ENCODE data around the gene PRKAG1.
A peak's percentile ranks its signal among the peaks of the same experiment; 100 is the strongest.

PRKAG1 gene

DNA sequence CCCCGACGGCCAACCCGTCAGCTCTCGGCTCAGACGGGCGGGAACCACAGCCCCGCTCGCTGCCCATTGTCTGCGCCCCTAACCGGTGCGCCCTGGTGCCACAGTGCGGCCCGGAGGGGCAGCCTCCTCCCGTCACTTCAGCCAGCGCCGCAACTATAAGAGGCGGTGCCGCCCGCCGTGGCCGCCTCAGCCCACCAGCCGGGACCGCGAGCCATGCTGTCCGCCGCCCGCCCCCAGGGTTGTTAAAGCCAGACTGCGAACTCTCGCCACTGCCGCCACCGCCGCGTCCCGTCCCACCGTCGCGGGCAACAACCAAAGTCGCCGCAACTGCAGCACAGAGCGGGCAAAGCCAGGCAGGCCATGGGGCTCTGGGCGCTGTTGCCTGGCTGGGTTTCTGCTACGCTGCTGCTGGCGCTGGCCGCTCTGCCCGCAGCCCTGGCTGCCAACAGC lies 40.3 kb downstream of the PRKAG1 start, which contains the start of gene WNT1:
WNT1 (plus strand) TSS at position 32 of the 450 bp plus-strand sequence; CDS start at position 361, 329 bp downstream.
- TF ChIP-seq, protein P1, sequence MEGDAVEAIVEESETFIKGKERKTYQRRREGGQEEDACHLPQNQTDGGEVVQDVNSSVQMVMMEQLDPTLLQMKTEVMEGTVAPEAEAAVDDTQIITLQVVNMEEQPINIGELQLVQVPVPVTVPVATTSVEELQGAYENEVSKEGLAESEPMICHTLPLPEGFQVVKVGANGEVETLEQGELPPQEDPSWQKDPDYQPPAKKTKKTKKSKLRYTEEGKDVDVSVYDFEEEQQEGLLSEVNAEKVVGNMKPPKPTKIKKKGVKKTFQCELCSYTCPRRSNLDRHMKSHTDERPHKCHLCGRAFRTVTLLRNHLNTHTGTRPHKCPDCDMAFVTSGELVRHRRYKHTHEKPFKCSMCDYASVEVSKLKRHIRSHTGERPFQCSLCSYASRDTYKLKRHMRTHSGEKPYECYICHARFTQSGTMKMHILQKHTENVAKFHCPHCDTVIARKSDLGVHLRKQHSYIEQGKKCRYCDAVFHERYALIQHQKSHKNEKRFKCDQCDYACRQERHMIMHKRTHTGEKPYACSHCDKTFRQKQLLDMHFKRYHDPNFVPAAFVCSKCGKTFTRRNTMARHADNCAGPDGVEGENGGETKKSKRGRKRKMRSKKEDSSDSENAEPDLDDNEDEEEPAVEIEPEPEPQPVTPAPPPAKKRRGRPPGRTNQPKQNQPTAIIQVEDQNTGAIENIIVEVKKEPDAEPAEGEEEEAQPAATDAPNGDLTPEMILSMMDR (IDR thresholded peaks at IDR 0.05; ENCODE audit: insufficient read depth, low read depth, low read length, missing control alignments), result no peak
- no peak for DNase-seq (ENCODE audit: low read depth)
- peak within 1 kb of the TSS; percentile 54 for H3K4me3 ChIP-seq (ENCODE audit: low read depth, low read length)

DNA sequence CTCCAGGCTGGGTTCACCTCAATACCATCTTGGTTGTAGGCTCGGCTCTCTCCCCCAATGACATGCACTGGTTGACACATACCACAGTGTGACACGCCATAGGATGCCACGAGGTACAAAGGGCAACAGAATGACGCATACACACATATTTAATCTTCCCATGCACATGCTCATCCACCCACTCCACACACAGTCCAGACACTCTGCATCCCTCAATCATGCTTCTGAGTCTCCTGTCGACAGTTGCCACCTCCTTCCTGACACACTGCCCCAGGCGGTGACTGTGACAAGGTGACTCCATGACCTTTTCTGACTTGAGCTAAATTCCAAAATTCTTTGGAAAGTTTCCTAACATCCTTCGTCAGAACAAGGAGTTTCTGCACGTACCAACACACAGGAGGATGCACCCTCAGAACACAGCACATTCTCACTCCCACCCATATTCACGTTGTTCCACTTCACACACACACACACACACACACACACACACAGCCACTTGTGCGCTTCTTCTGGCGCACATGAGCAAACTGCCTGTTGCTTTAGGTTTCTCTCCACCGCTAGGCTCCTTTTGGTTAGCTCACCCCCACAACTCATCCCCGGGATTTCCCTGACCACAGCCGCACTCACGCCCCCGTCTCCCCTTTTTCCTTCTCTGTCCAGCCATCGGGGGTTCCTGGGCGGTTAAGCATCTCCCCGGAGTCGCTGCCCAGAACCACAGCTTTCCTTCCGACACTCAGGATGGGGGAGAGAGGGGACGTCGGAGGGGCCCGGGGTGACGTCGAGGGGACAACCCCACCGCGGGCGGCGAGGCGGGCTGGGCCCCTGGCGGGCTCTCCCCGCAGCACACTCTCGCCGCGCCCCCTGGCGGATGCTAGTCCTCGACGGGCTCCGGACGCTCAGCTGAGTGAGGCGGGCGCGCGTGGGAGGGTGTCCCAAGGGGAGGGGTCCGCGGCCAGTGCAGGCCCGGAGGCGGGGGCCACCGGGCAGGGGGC lies 41.0 kb downstream of the PRKAG1 start:
- TF ChIP-seq, protein P1 (IDR thresholded peaks at IDR 0.05; ENCODE audit: insufficient read depth, low read depth, low read length, missing control alignments), result peak; percentile 87
- peak; percentile 70 for DNase-seq (ENCODE audit: low read depth)
- peak overlapping the region; percentile 20 for H3K4me3 ChIP-seq (ENCODE audit: low read depth, low read length)

DNA sequence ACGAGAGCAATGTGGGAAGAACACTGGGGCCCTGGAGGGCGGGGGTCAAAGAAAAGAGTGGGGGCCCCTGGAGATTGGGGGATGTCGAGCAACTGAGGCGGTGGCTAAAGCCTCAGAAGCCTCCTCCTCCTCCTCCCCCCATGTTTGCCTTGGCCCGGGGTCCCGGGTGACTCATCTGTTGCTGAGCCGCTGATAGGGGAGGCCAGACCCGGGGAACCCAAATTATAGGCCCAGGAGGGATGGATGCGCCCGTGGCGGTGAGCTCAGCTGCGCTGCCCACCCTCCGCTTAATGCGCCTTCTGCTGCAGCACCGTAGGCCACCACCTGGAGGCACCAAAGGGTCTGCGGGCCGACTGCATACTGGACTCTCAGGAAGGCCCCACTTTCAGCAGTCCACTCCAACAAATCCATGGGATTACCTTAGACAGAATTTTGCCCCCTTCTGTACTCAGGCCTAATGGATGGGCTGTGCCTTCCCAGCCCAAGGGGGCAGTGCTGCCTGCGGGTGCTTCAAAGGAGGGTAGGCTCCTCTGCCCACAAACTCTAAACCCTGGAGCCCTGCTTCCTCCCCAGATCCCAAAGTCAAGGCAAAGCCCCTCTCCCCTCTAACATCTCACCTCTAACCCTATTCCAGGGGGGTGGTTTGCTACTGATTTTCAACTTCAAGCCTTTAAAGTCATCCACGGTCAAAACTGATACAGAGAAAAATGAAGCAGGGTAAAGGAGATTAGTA lies 44.5 kb downstream of the PRKAG1 start:
- H3K4me3 ChIP-seq (ENCODE audit: low read depth, low read length), result no peak overlapping the region
- TF ChIP-seq, protein P1 (IDR thresholded peaks at IDR 0.05; ENCODE audit: insufficient read depth, low read depth, low read length, missing control alignments), result peak; percentile 65
- DNase-seq (ENCODE audit: low read depth), result no peak

DNA sequence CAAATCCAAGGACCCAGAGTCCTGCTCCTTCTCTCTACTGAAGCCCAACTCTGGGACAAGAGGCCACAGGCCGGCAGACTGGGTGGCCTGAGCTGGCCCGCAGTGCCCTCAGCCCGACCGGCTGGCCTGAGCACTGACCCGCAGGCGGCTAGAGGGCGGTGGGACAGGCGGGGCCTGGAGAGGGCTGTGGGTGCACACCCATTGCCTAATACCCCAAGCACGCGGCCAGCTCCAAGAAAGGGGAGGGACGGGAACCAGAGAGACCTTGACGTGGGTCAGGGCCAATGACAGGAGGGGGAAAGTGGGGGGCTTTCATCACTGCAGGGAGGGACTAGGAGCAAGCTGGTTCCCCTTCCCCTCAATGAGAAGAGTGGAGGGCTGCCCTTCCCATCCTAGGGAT lies 45.0 kb downstream of the PRKAG1 start:
- TF ChIP-seq, protein P1 (IDR thresholded peaks at IDR 0.05; ENCODE audit: insufficient read depth, low read depth, low read length, missing control alignments), result no peak
- no peak overlapping the region for H3K4me3 ChIP-seq (ENCODE audit: low read depth, low read length)
- no peak for DNase-seq (ENCODE audit: low read depth)

DNA sequence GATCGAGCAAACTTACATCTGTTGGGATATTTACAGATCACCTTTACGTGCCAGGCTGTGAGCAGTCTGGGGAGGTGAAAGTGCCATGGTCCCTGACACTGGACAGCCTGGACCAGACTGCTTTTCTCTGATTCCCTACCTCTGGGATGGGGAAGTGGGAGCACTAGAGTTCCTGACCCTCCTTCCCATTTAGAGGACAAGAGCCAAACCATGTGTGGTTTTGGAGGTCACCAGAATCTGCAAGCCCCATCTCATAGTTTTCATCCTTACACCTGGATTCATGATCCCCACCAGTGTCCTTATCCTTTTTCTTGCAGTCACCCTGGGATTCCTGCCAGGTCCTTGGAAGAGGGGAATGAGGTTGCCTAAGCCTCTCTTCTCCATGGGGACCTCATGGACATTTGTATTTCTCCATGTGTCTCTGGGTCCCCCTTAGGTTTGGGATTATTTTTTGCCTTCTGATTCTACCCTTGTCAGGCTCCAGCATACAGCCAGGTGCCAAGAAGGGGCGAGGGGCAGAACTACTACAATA lies 45.6 kb downstream of the PRKAG1 start:
- TF ChIP-seq, protein P1 (IDR thresholded peaks at IDR 0.05; ENCODE audit: insufficient read depth, low read depth, low read length, missing control alignments), result no peak
- no peak overlapping the region for H3K4me3 ChIP-seq (ENCODE audit: low read depth, low read length)
- no peak for DNase-seq (ENCODE audit: low read depth)

DNA sequence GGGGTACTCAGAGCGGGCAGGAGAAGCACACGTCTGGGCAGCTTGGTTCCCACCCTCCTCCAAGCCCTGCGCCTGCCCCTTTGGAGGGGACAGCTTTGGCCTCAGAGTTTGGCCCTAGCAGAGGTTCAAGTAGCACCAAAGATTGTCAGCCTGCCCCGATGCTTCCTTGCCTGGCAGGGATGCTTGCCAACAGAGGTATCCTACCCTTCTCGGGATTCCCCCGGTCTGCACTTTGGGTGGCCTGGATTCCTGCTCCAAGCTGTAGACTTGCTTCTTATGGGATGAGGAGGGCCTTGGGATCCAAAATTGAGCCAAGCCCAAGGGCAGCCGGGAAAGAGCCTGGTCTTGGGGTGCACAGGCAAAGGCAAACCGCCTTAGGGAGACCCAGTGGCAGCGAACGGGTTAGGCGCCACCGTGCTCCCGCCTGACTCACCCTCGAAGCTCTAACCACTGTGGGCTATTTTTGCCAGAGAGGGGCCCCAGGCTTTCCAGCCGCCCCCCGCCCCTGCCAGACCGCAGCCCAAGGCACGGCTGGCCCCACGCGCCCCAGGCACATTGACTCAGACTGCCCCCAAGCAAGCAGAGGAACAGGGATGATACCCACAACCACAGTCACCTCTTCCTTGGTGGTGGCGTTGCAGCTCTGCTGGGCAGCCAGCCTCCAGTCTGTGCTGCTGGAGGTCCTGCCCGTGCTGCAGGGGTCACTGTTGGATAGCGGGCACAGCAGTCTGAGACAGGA lies 46.2 kb downstream of the PRKAG1 start:
- TF ChIP-seq, protein P1 (IDR thresholded peaks at IDR 0.05; ENCODE audit: insufficient read depth, low read depth, low read length, missing control alignments), result peak; percentile 2
- DNase-seq (ENCODE audit: low read depth), result no peak
- H3K4me3 ChIP-seq (ENCODE audit: low read depth, low read length), result no peak overlapping the region
